H54 (cell line): ENCODE data around the gene RAB17.

Experiments
- DNase-seq: peaks from one replicate; pipeline ENCODE4 v3.0.0; 2011; ENCODE audit warnings: low spot score, mixed read lengths; ENCODE audit not compliant: insufficient read length
- FAIRE-seq: peaks from 3 replicates; lab custom pipeline; 2011; peaks lifted over from hg19 to GRCh38; lab: Jason Lieb, UNC
- POLR2A ChIP-seq: IDR thresholded peaks from 2 replicates; pipeline ENCODE4 v1.6.1; 2011; ENCODE audit warnings: low read depth, mild to moderate bottlenecking, low read length

The RAB17 gene

DNA sequence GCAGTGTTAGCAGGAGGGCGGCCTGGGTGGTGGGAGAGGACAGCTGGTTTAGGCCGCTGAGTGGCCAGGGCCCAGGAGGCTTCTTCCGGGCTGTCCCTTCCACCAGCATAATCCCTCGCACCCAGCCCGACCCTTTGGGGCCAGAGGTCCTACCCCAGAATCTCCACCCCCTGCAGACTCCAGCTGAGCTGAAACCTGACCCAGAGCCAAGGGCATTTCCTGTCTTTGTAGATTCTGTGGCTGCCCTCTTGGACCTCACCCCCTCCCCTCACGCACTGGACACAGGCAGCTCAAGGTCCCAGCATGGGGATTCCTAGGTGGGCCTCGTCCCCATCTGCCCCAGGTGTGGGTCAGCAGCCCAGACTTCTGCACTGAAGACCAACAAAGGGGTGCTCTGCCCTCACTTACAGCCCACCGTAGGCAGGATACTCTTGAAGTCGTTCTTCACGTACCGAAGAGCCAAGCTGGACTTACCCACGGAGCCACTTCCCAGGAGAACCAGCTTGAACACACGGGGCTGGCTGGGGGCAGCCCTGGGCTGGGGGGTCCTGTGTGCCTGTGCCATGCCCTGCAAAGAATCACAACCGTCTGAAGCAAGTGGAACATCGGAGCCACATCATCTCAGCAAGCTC is 4.8 kb downstream of the RAB17 start:
- no peak for FAIRE-seq

DNA sequence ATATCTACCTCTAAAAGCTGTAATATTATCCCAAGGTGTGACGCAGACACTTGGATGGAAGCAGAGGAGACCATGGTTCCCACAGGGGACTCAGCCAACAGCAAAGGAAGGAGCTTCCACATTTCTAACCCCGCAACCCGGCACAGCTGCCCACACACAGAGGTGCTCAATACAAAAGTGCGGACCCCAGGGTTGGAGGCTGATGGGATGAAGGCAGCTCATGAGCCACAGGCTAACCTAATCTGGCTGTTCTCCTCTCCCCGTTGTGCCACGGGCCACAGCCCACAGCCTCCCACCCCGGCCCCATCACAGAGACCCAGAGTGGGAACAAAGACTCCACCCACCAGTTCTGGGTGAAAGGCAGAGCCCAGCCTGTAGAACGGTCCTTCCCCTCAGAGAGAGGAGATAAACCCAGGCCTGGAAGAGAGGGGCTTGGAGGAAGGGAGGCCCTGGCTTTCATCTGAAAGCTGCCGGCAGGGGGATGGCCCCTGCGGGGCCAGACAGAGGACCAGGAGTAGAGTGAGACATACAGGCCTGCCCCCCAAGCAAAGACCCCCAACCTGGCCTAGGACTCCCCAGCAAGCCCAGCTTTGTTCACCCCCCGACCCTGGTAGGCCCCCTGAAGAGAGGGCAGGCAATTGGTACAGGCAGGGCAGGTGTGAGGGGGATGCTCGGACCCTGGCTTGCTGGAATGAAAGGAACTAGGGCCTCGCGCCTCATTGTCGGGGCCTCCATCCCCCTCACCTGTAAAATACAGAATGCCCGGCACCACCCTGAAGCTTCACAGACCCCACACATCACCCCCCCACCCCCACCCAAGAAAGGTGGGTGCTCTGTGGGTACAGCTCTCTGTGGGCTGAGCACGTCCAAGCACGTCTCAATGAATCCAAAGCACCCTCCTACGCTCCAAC is 6.9 kb downstream of the RAB17 start:
- no peak for TF ChIP-seq POLR2A
- FAIRE-seq (no peak), DNase-seq (no peak)

More for the DNA sequence above, 4.8 kb downstream of the RAB17 start:
- DNase-seq = no peak
- no peak for TF ChIP-seq POLR2A

GRCh38 chr2:237581751-237582746 is 8.5 kb downstream of the RAB17 start:
- DNase-seq (no peak), FAIRE-seq (no peak)
- no peak for TF ChIP-seq POLR2A

DNA sequence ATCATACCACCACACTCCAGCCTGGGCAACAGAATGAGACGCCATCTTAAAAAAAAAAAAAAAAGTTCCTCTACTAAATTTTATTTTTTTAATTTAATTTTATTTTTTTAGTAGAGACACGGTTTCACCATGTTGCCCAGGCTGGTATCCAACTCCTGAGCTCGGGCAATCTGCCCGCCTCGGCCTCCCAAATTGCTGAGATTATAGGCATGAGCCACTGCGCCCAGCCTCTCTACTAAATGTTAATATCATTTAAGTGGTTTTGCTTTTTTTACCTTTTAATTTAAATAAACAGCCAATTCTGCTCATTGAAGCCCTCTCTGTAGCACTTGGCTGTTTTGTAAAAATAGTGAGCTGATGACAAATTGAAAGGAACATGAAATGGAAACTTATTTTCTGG is 9.2 kb downstream of the RAB17 start:
- no peak for FAIRE-seq
- no peak for DNase-seq
- no peak for TF ChIP-seq POLR2A

- FAIRE-seq (no peak), DNase-seq (no peak)
- no peak for TF ChIP-seq POLR2A
Observed at GRCh38 chr2:237577956-237578870, 12.3 kb downstream of the RAB17 start.

DNA sequence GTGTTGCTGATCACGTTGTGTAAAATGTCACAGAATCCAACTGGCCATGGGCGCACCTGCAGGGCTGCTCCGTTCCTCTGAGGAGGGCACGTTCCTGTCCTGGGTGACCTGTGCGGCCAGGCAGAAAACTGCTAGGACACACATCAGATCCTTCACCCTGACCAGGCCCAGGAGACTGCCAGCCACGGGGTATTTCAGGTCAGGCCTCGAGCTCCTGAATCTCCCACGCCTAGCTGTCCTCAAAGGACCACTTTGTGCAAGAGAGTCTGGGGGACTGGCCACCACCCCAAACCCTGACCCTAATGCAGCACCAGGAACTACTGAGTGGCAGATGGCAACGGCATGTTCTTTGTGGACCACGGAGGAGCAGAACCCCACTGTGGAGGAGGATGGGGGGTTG is 13.1 kb downstream of the RAB17 start:
- DNase-seq = no peak
- TF ChIP-seq POLR2A = no peak
- FAIRE-seq = no peak

DNA sequence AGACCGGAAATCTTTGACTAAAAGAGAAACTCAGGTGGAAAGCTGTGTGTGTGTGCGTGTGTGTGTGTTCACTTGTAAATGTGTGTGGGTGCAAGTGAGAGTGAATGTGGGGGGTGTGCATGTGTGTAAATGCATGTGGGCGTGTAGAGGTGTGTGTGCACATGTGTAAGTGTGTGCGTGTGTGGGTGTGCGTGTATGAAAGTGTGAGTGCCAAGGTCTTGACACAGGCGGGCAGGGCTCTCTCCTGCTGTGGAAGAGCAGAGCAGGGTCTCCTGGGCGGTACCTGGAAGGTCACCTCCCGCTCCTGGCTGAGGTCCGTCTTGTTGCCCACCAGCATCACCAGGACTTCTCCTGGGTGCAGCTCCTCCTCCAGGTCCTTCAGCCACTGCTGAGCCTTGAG is 13.6 kb downstream of the RAB17 start:
- TF ChIP-seq POLR2A = no peak
- no peak for FAIRE-seq

DNA sequence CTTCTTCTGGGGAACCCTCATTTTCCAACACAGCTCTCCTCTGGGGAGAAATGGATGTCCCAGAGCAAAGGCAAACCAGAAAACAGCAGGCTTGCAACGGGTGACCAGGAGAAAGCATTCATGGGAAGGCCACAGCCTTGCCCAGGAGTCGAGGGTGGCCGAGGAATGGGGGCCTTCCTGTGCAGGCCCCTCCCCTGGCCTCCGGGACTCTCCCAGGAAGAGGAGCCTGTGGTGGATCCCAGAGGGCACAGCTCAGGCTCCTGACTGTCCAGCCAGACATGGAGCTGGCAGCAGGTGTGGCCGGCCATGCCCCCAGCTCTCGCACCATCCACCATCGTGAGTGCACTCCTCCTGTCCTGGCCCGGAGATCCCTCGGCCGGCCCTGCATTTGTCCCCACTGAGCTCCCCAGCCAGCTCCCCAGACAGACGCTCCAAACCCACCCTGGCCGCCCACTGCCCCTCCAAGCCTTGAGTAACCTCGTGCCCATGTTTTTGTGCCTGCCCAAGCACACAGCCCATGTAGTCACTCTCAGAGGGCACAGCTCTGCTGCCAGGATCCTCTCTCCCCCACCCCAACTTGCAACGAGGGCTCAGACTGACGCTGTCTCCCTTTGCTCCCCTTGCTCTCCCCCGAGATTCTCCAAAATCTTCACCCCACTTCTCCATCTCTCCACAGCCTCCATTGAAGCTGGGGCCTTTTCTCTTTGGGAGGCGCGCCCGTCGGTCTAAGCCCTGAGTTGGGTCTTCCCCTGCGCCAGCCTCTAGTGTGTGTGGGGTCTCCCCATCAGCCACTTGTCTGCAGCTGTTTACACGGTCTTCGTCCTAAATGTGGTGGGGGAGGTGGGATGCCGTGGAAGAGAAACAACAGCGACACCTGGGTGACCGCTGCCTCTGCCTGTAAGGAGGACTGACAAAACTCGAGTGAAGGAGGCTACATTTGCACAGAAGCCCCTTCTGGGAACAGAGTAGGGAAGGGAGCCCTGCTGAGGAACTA is 14.4 kb downstream of the RAB17 start:
- FAIRE-seq (no peak), DNase-seq (no peak)
- no peak for TF ChIP-seq POLR2A

More for the DNA sequence above, 13.6 kb downstream of the RAB17 start:
- DNase-seq = no peak

- TF ChIP-seq POLR2A = no peak
- DNase-seq (no peak), FAIRE-seq (no peak)
Observed at GRCh38 chr2:237574894-237575868, 15.4 kb downstream of the RAB17 start.

DNA sequence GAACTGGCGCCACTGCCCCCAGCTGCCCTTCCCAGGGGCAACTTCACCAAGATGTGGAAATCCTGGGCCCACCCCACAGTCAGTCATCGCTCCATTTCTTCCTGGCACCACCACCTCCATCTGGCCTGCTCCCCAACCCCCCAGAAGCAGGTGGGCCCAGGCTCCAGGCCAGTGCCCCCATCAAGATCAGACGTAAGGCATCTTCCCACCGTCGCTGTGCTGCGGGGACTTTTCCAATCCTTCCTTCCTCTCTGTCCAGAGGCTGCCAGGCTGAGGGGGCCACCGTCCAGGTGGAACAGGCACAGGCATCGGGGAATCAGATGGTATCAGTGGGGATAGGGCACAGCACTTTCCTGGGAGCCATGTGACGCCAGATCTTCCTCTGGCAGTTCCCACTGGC is 16.1 kb downstream of the RAB17 start:
- TF ChIP-seq POLR2A = no peak
- DNase-seq = no peak
- FAIRE-seq = no peak

GRCh38 chr2:237573721-237574415 is 16.7 kb downstream of the RAB17 start:
- TF ChIP-seq POLR2A = no peak
- FAIRE-seq (no peak), DNase-seq (no peak)
